T1000 (cell line): ENCODE measurements around the gene SAMD4A.
"Not testable (repeated sequence)": the region's sequence is repeated elsewhere in the genome, so short reads cannot be mapped to it uniquely, and the experiment has no call there.

ENCODE experiments used
- DNase-seq: peaks from one replicate; lab custom pipeline; 2025; ENCODE audit warnings: mixed read lengths; lab: John Stamatoyannopoulos, UW

SAMD4A gene

GRCh38 chr14:54784060-54784459 is 217.1 kb downstream of the SAMD4A start:
- DNase-seq: no peak

DNA sequence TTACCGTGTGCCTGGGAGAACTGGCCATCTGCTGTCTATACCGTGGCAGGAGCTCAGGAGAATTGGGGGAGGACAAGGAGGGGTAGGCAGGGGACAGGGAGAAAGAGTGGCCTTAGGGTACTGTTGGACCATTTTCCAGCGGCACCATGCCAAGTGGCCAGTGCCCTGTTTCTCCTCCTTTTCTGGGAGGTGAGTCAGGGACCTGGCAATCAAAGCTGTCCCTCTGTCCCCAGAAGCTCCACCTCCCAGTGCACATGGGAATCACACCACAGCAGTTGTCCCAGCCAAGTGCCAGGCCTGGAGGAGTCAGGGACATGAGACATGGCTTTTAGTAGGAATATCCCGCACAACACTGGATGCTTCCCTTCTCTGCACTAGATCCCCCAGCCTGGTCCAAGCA is 217.7 kb downstream of the SAMD4A start:
- no peak for DNase-seq

- no peak for DNase-seq
These were observed 218.3 kb downstream of the SAMD4A start for GRCh38 chr14:54785136-54785777.

GRCh38 chr14:54785778-54786770 is 219.1 kb downstream of the SAMD4A start:
- no peak for DNase-seq

DNA sequence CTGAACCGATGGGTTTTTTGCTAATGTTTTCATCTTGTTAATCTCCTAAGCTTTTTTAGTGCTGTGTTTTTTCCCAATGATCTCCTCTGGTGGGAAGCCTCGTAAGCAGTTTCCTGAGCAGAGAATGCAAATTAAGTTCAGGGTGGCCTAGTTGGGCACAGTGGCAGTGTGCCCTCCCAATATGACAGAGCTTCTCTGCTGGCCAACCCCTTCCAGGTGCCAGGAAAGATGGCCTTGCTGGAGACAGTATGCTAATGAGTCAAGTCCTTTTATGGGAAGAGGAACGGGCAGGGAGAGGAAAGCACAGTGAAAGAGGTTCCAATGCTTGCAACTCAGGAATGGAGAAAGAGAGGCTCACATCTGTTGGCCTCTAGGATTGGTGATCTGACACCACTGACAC is 219.9 kb downstream of the SAMD4A start:
- no peak for DNase-seq

DNA sequence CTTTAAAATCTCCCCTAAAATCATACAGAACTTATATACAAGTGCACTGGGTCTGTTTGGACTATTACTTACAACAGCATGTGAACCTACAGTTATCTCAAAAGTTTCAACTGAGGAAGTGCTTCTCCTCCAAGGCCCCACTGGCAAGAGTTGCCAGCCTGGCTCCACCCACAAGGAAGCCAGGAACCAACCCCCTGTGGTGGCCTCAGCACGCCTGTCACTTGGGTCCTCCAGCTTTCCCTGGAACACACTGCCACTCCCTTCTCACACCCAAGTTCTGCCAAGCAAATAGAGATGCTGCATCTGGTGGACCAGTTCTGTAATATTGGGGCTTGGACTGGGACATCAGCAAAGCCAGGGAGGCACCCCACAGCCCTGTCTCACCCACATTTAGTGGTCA is 220.3 kb downstream of the SAMD4A start:
- DNase-seq: no peak

GRCh38 chr14:54788701-54789100 is 221.8 kb downstream of the SAMD4A start:
- DNase-seq: no peak

GRCh38 chr14:54789166-54789565 is 222.2 kb downstream of the SAMD4A start:
- no peak for DNase-seq

DNA sequence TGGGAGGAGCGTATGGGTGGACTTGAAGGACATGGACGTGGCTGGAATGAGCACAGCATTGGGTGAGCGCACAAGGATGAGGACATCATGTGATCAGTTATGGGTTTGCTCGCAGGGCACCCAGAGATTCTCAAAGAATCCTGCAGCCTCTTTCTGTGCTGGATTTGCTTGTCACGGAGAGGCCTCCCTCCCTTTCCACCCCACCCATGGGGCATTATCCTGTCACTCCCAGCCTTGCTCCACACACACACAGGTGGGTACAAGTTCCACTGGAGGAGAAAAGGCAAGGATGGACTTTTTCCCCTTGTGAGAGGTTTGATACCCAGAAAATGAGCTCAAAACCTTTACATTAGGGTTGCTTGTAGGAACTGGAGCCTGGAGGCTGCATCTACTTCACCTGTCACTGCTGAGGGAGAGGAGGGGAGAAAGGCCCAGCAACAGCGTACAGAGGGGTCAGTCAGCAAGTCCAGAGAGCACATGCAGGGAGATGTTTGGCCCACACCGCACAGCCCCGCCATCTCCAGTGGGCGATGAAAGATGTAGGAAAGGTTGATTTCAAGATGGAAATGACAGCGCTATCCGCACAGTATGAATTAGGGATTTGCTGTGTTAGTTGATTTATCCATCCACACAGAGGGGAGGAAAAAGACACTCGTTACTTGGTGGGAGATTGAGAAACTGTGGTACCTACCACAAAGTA is 223.0 kb downstream of the SAMD4A start:
- DNase-seq: no peak

GRCh38 chr14:54791001-54791400 is 224.1 kb downstream of the SAMD4A start:
- no peak for DNase-seq

- no peak for DNase-seq
These were observed 225.4 kb downstream of the SAMD4A start for GRCh38 chr14:54792288-54792687.

GRCh38 chr14:54794159-54794558 is 227.2 kb downstream of the SAMD4A start:
- DNase-seq: no peak

- no peak for DNase-seq
These were observed 227.9 kb downstream of the SAMD4A start for GRCh38 chr14:54794796-54795195.

- no peak for DNase-seq
These were observed 230.0 kb downstream of the SAMD4A start for GRCh38 chr14:54796961-54797360.

GRCh38 chr14:54797556-54797955 is 230.6 kb downstream of the SAMD4A start:
- no peak for DNase-seq

GRCh38 chr14:54797986-54798385 is 231.1 kb downstream of the SAMD4A start:
- DNase-seq: no peak

DNA sequence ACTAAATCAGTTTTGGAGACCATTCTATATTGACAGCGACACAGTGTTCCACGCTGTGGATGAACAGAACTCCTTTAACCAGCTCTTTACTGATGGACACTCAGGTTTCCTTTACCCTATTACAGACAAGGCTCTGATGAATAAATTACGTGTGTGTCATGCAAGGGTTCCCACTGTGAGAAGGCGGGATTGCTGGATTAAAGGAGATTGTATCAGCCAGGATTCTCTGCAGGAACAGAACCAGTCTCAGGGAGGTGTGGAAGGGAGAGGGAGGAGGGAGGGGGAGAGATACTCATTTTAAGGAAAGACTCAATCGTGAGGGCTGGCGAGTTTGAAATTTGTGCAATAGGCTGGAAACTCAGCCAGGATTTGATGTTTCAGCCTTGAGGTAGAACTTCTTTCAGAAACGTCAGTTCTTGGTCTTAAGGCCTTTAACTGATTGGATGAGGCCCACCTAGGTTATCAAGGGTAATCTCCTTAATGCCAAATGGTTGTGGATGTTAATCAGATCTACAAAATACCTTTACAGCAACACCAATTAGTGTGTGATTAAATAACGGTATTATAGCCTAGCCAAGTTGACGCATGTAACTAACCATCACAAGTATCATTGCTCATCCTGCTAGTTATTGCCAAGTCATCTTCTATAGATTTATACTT is 231.7 kb downstream of the SAMD4A start:
- no peak for DNase-seq

DNA sequence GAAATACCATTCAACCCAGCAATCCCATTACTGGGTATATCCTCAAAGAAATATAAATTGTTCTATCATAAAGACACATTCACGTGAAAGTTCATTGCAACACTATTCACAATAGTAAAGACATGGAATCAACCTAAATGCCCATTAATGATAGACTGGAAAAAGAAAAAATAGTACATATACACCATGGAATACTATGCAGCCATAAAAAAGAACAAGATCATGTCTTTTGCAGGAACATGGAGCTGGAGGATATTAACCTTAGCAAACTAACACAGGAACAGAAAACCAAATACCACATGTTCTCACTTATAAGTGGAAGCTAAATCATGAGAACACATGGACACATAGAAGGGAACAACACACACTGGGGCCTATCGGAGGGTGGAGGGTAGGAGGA is 234.6 kb downstream of the SAMD4A start:
- not testable (repeated sequence) for DNase-seq

GRCh38 chr14:54803396-54803795 is 236.5 kb downstream of the SAMD4A start:
- DNase-seq: no peak

- DNase-seq: no peak
These were observed 237.1 kb downstream of the SAMD4A start for GRCh38 chr14:54803926-54804537.

DNA sequence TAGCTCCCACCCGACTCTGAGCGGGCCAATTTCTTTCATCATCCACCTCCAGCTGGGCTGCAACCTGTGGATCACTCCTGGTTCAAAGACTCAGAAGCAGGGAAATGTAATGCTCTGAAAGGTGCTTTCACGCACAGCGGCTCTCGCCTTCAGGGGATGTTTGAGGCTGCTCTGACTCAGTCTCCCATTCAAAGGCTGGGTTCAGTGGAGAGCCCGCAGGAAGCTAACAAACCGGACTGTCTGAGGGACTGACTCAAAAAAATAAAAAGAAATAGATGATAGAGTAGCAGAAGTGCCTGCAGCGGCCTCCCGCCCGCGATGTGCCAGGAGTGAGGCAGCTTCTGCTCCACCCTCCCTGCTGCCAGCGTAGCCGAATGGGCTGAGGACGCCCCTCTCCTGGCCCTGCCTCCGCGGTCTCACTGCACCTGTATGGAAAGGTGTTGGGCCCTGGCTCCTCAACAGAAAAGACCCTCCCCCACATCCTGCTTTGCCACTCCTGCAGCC is 237.7 kb downstream of the SAMD4A start:
- no peak for DNase-seq
